Mesendoderm (in vitro differentiated cells): Measurements from ENCODE around the gene POU2F1.

Experiments
- DNase-seq: peaks from one replicate; pipeline ENCODE4 v3.0.0; 2013
- H2AK5ac ChIP-seq: 2 replicates; pipeline ENCODE4 v1.6.1; 2013; ENCODE audit warnings: low read length, inconsistent platforms
- H2BK120ac ChIP-seq: 2 replicates; pipeline ENCODE4 v1.6.1; 2013; ENCODE audit warnings: low read depth, mild to moderate bottlenecking, low read length, moderate library complexity, mixed read lengths
- H2BK15ac ChIP-seq: replicated peaks from 2 replicates; pipeline ENCODE4 v1.6.1; 2013; ENCODE audit warnings: low read depth, mild to moderate bottlenecking, moderate library complexity
- H2BK5ac ChIP-seq: 2 replicates; pipeline ENCODE4 v1.6.1; 2013; ENCODE audit warnings: low read length, inconsistent platforms
- H3K18ac ChIP-seq: 2 replicates; pipeline ENCODE4 v1.6.1; 2013; ENCODE audit warnings: mild to moderate bottlenecking, low read length, mixed read lengths
- H3K23ac ChIP-seq: one replicate; pipeline ENCODE4 v1.6.1; 2013; ENCODE audit warnings: low read length
- H3K27ac ChIP-seq: 2 replicates; pipeline ENCODE4 v1.5.1; 2013; ENCODE audit warnings: low read depth, mild to moderate bottlenecking, inconsistent platforms, low read length, moderate library complexity
- H3K27me3 ChIP-seq: 2 replicates; pipeline ENCODE4 v1.6.1; 2013; ENCODE audit warnings: low read length, control low read depth, mild to moderate bottlenecking, inconsistent platforms; ENCODE audit not compliant: insufficient read depth, poor library complexity
- H3K36me3 ChIP-seq: 2 replicates; pipeline ENCODE4 v1.6.1; 2013; ENCODE audit warnings: low read length, inconsistent platforms; ENCODE audit not compliant: control insufficient read depth, insufficient read depth
- H3K4ac ChIP-seq: one replicate; pipeline ENCODE4 v1.6.1; 2013; ENCODE audit warnings: low read depth, mild to moderate bottlenecking, low read length, moderate library complexity
- H3K4me1 ChIP-seq: 2 replicates; pipeline ENCODE4 v1.6.1; 2013; ENCODE audit warnings: low read depth, low read length, inconsistent platforms; ENCODE audit not compliant: control insufficient read depth
- H3K4me2 ChIP-seq: 2 replicates; pipeline ENCODE4 v1.6.1; 2013; ENCODE audit warnings: low read length
- H3K4me3 ChIP-seq: 2 replicates; pipeline ENCODE4 v1.5.1; 2013; ENCODE audit warnings: mild to moderate bottlenecking, low read length
- H3K56ac ChIP-seq: one replicate; pipeline ENCODE4 v1.6.1; 2013; ENCODE audit warnings: low read length
- H3K79me1 ChIP-seq: 2 replicates; pipeline ENCODE4 v1.6.1; 2013; ENCODE audit warnings: low read length, inconsistent platforms
- H3K79me2 ChIP-seq: 2 replicates; pipeline ENCODE4 v1.6.1; 2013; ENCODE audit warnings: mild to moderate bottlenecking, low read length; ENCODE audit not compliant: control insufficient read depth, insufficient read depth
- H3K9ac ChIP-seq: 2 replicates; pipeline ENCODE4 v1.6.1; 2013; ENCODE audit warnings: low read length, inconsistent platforms
- H4K5ac ChIP-seq: one replicate; pipeline ENCODE4 v1.6.1; 2013; ENCODE audit warnings: low read length
- H4K8ac ChIP-seq: one replicate; pipeline ENCODE4 v1.6.1; 2013; ENCODE audit warnings: low read depth, mild to moderate bottlenecking, control low read depth, low read length, moderate library complexity
- WGBS: extraction: QIAGEN DNeasy Blood & Tissue Kit; methylation state at CpG from one replicate; pipeline ENCODE4 v1.1.7; 2013; ENCODE audit warnings: low lambda C conversion rate, missing lambda C conversion rate; ENCODE audit not compliant: insufficient coverage; ENCODE audit errors: extremely low coverage; 5-methylcytosine and 5-hydroxymethylcytosine counted together

Gene POU2F1

DNA sequence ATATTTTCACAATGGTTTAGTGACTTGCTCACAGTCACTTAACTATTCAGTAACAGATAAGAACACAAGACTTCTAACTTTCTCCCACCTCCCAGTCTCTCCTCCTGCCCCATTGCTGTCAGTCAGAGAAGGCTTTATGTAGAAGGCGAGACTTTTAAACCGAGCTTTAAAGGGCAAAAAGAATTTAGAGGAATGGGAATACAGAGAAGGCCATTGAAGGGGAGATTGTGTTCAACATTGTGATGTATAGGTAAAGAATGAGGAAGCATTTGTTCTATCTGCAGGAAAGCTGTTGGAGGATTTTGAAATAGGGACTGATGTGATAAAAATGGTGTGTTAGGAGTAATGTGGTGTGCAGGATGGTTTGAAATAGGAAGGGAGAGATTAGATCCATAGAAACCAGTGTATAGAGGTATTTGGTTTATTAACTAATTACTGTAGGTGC is 7.3 kb downstream of the POU2F1 start:
- Histone ChIP-seq H3K79me1 (peaks cover 8% of the 10 kb centered on the region), H4K5ac (no peak overlapping the region), H2BK120ac (no peak overlapping the region), H3K23ac (no peak overlapping the region), H3K4me3 (no peak overlapping the region), H4K8ac (no peak overlapping the region), H3K27ac (no peak overlapping the region), H3K56ac (no peak overlapping the region), H3K79me2 (peaks cover 70% of the 10 kb centered on the region), H2AK5ac (no peak overlapping the region), H3K4me1 (peaks cover 2% of the 10 kb centered on the region), H3K27me3 (no peaks in the 10 kb centered on the region), H2BK15ac (no peak overlapping the region), H3K36me3 (no peaks in the 10 kb centered on the region), H3K4ac (no peak overlapping the region), H3K9ac (no peak overlapping the region), H2BK5ac (no peak overlapping the region), H3K4me2 (no peak overlapping the region), H3K18ac (no peak overlapping the region)
- DNase-seq: peak; percentile 64
- no CpG with 5 or more reads among the region's 2 CpGs for WGBS

DNA sequence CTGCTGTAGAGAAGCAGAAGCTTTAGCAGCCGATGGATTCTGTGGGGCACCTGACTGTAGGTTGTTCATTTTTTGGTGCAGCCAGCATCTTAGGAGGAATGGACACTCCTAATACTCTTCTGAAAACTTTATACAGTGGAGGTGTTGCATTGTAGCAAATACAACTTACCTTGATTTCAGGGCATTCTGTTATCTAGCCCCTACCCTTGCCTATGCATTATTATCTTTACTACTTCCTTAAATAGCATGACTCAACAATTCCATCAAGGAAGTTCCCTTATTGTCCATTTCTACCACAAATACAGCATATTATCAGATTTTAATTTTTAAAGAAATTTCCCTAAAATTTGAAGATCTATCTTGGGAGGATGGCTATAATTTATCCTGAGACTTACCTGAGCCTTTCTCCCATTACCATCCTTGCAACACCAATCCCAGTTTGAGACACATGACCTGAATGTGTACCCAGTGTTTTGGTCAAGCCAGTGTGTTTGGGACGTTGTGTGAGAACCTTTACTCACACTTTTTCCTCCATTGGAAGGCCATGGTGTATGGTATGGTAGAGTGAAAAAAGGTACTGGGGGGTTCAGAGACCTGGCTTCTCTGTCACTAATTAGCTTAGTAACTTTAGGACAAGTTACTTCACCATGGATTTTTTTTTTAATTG is 9.2 kb downstream of the POU2F1 start:
- H3K79me2 ChIP-seq: peaks cover 71% of the 10 kb centered on the region

DNA sequence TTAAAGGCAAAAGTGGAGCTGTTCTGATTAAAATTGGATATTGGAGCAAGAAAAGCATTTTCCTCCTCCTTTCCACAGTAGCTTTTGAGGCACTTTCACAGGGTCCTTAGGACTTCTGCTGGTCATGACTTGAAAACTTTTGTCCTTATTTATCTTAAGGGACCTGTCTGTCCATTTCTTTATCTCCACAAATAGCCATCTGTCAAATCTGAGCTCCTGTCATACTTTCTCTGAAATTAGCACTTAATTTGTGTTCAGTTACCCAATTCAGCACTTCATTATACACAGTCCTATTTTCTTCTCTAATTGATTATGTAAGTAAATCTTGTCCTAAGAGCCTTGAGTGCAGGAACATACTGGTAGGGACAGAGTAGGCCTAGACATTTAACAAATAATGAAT is 9.8 kb downstream of the POU2F1 start:
- no peak for DNase-seq
- no peak overlapping the region for H3K23ac ChIP-seq
- peaks cover 72% of the 10 kb centered on the region for H3K79me2 ChIP-seq
- H3K4me2 ChIP-seq: no peak overlapping the region
- no peak overlapping the region for H3K27ac ChIP-seq
- no peak overlapping the region for H4K8ac ChIP-seq
- H3K4me3 ChIP-seq: no peak overlapping the region
- H2BK120ac ChIP-seq: no peak overlapping the region
- H3K4me1 ChIP-seq: peaks cover 11% of the 10 kb centered on the region
- no peak overlapping the region for H2BK5ac ChIP-seq
- H2AK5ac ChIP-seq: no peak overlapping the region
- H4K5ac ChIP-seq: no peak overlapping the region
- no peak overlapping the region for H3K18ac ChIP-seq
- no peaks in the 10 kb centered on the region for H3K27me3 ChIP-seq
- peaks cover 20% of the 10 kb centered on the region for H3K79me1 ChIP-seq
- H3K9ac ChIP-seq: no peak overlapping the region
- no peak overlapping the region for H3K4ac ChIP-seq
- no peak overlapping the region for H3K56ac ChIP-seq
- no peak overlapping the region for H2BK15ac ChIP-seq
- H3K36me3 ChIP-seq: no peaks in the 10 kb centered on the region

More for the DNA sequence above, 9.2 kb downstream of the POU2F1 start:
- no peak overlapping the region for H4K5ac ChIP-seq
- peak overlapping the region; percentile 3 for H3K56ac ChIP-seq
- H2BK15ac ChIP-seq: no peak overlapping the region
- H3K4me1 ChIP-seq: peaks cover 10% of the 10 kb centered on the region
- H3K4me3 ChIP-seq: no peak overlapping the region
- H3K4ac ChIP-seq: no peak overlapping the region
- no peaks in the 10 kb centered on the region for H3K27me3 ChIP-seq
- no peak overlapping the region for H4K8ac ChIP-seq
- H3K23ac ChIP-seq: no peak overlapping the region
- peak overlapping the region; percentile 75 for H3K18ac ChIP-seq
- no peak overlapping the region for H3K9ac ChIP-seq
- H3K4me2 ChIP-seq: no peak overlapping the region
- H3K36me3 ChIP-seq: no peaks in the 10 kb centered on the region
- H3K27ac ChIP-seq: no peak overlapping the region
- DNase-seq: no peak
- H2AK5ac ChIP-seq: no peak overlapping the region
- no CpG with 5 or more reads among the region's 2 CpGs for WGBS
- peaks cover 18% of the 10 kb centered on the region for H3K79me1 ChIP-seq
- H2BK5ac ChIP-seq: no peak overlapping the region
- no peak overlapping the region for H2BK120ac ChIP-seq

DNA sequence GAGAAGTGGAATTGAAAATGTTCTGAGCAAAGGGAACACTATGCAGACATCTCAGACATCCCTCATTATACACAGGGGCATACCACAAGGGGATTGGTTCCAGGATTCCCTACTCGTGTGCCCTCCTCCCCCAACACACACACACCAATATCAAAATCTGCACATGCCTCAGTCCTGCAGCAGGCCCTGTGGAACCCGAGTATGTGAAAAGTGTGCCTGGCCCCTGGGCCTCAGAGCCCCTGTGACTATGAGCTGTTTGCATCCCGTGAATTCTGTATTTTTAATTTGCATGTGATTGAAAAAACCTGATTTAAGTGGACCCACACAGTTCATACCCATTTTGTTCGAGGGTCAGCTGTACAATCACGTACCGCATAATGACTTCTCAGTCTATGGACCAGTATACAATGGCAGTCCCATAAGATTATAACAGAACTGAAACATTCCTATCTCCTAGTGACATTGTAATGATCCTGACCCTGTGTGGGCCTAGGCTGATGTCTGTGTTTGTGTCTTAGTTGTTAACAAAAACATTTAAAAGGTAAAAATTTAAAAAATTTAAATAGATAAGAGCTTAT is 11.3 kb downstream of the POU2F1 start:
- Histone ChIP-seq H3K36me3 (no peaks in the 10 kb centered on the region), H4K8ac (no peak overlapping the region), H3K27ac (no peak overlapping the region), H3K79me2 (peaks cover 72% of the 10 kb centered on the region), H3K4ac (no peak overlapping the region), H3K4me2 (no peak overlapping the region), H3K56ac (no peak overlapping the region), H3K79me1 (peaks cover 25% of the 10 kb centered on the region), H3K9ac (no peak overlapping the region), H2BK5ac (no peak overlapping the region), H3K18ac (no peak overlapping the region), H3K4me3 (no peak overlapping the region), H3K27me3 (no peaks in the 10 kb centered on the region), H3K4me1 (peaks cover 11% of the 10 kb centered on the region), H2AK5ac (no peak overlapping the region), H4K5ac (no peak overlapping the region), H2BK120ac (no peak overlapping the region), H3K23ac (no peak overlapping the region), H2BK15ac (no peak overlapping the region)
- no CpG with 5 or more reads among the region's 6 CpGs for WGBS
- DNase-seq: no peak

DNA sequence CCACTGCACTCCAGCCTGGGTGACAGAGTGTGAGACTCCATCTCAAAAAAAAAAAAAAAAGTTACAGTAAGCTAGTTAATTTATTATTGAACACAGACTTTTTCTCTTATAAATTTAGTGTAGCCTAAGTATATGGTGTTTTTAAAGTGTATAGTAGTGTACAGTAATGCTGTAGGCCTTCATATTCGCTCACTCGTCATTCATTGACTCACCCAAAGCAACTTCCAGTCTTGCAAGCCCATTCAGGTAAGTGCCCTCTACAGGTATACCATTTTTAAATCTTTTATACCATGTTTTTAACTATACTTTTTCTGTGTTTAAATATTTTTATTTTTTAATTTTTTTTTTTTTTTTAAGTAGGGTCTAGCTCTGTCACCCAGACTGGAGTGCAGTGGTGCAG is 12.1 kb downstream of the POU2F1 start:
- H3K79me1 ChIP-seq: peaks cover 26% of the 10 kb centered on the region
- no peak overlapping the region for H4K8ac ChIP-seq
- no peak overlapping the region for H3K27ac ChIP-seq
- no peaks in the 10 kb centered on the region for H3K36me3 ChIP-seq
- no peaks in the 10 kb centered on the region for H3K27me3 ChIP-seq
- peaks cover 11% of the 10 kb centered on the region for H3K4me1 ChIP-seq
- no peak overlapping the region for H3K9ac ChIP-seq
- no peak overlapping the region for H2BK5ac ChIP-seq
- H3K4me2 ChIP-seq: no peak overlapping the region
- DNase-seq: no peak
- H2AK5ac ChIP-seq: no peak overlapping the region
- H3K23ac ChIP-seq: no peak overlapping the region
- no CpG with 5 or more reads among the region's 2 CpGs for WGBS
- peaks cover 75% of the 10 kb centered on the region for H3K79me2 ChIP-seq
- no peak overlapping the region for H2BK120ac ChIP-seq
- no peak overlapping the region for H3K56ac ChIP-seq
- no peak overlapping the region for H3K4ac ChIP-seq
- H2BK15ac ChIP-seq: no peak overlapping the region
- H3K18ac ChIP-seq: no peak overlapping the region
- H3K4me3 ChIP-seq: no peak overlapping the region
- no peak overlapping the region for H4K5ac ChIP-seq

DNA sequence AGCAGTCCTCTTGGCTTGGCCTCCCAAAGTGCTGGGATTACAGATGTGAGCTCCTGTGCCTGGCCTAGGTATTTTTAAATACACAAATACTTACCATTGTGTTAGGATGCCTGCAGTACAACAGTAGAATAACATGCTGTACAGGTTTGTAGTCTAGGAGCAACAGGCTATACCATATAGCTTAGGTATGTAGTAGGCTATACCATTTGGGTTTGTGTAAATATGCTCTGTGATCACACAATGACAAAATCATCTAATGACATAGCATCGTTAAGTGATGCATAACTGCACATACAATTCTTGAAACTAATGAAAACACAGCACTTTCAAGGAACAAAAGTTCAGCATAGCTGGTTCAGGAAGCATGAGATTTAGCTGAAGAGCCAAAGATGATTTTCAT is 12.7 kb downstream of the POU2F1 start:
- no peak overlapping the region for H3K23ac ChIP-seq

More for the DNA sequence above, 12.7 kb downstream of the POU2F1 start:
- Histone ChIP-seq H3K4me2 (no peak overlapping the region), H3K56ac (no peak overlapping the region), H3K79me1 (peaks cover 27% of the 10 kb centered on the region), H4K8ac (no peak overlapping the region), H3K4me1 (peaks cover 11% of the 10 kb centered on the region), H2BK5ac (no peak overlapping the region), H2BK15ac (no peak overlapping the region), H2AK5ac (no peak overlapping the region), H3K27ac (no peak overlapping the region), H3K4me3 (no peak overlapping the region), H3K79me2 (peaks cover 72% of the 10 kb centered on the region), H4K5ac (no peak overlapping the region), H3K4ac (no peak overlapping the region), H2BK120ac (no peak overlapping the region), H3K9ac (no peak overlapping the region), H3K27me3 (no peaks in the 10 kb centered on the region), H3K36me3 (no peaks in the 10 kb centered on the region), H3K18ac (peak overlapping the region; percentile 10)
- WGBS: no CpG with 5 or more reads among the region's 1 CpG
- no peak for DNase-seq
